HL-60 (cell line): ENCODE measurements around the gene PLIN1.

Source experiments
- CTCF ChIP-seq: IDR thresholded peaks from one replicate; pipeline ENCODE4 v1.5.1; 2011; ENCODE audit warnings: low read length, control low read depth, inconsistent platforms; ENCODE audit not compliant: insufficient read depth
- GABPA ChIP-seq: IDR thresholded peaks from 2 replicates; pipeline ENCODE4 v1.6.1; 2012; ENCODE audit warnings: low read depth
- SPI1 ChIP-seq: IDR thresholded peaks from 2 replicates; pipeline ENCODE4 v1.6.1; 2012; ENCODE audit warnings: low read depth, mild to moderate bottlenecking, borderline replicate concordance

GRCh38 chr15:89670971-89671560, 8.1 kb downstream of the PLIN1 start:
- TF ChIP-seq CTCF (no peak), GABPA (no peak), SPI1 (no peak)
